WTC11 (cell line): ENCODE measurements around the gene MYOZ3. TPM values are rescaled to one million over a fixed set of nuclear protein-coding genes. Genes with fewer than 3 reads are reported as not detected.

ENCODE experiments used
- ATAC-seq: fragments of 200-7000 bp; cut with Tn5 transposase; 2 replicates; pipeline ENCODE4 v1.10.0; 2021; ENCODE audit warnings: mild to moderate bottlenecking, moderate library complexity
- CTCF ChIA-PET: fragments of 300-600 bp; sonication (Branson Sonifier 250); formaldehyde crosslinking; loops from one replicate; lab custom pipeline; 2021; ENCODE audit warnings: antibody characterized with exemption; lab: Charles Lee
- POLR2A ChIA-PET: fragments of 350-600 bp; sonication (Branson Sonifier 250); formaldehyde crosslinking; loops from one replicate; lab custom pipeline; 2021; ENCODE audit warnings: antibody characterized with exemption; lab: Charles Lee
- DNase-seq: peaks from one replicate; pipeline ENCODE4 v3.0.0; 2021; ENCODE audit warnings: low spot score
- H3K27ac Mint-ChIP-seq: 2 replicates; pipeline ENCODE4 v1.8.0; 2021; ENCODE audit warnings: mixed read lengths
- H3K27me3 Mint-ChIP-seq: 2 replicates; pipeline ENCODE4 v1.8.0; 2021; ENCODE audit warnings: low read depth, mild to moderate bottlenecking, moderate library complexity, mixed read lengths
- H3K36me3 Mint-ChIP-seq: 2 replicates; pipeline ENCODE4 v1.8.0; 2021; ENCODE audit warnings: mixed read lengths
- H3K4me1 Mint-ChIP-seq: 2 replicates; pipeline ENCODE4 v1.8.0; 2022; ENCODE audit warnings: mixed read lengths
- H3K4me3 Mint-ChIP-seq: 2 replicates; pipeline ENCODE4 v1.8.0; 2021; ENCODE audit warnings: mild to moderate bottlenecking, moderate library complexity, mixed read lengths
- H3K9me3 Mint-ChIP-seq: 2 replicates; pipeline ENCODE4 v1.8.0; 2021; ENCODE audit warnings: mixed read lengths
- CREB1 ChIP-seq: sonication (generic); formaldehyde crosslinking; IDR thresholded peaks from 2 replicates; pipeline ENCODE4 v1.8.0; 2023; ENCODE audit warnings: mild to moderate bottlenecking, missing genetic modification reagents
- JAZF1 ChIP-seq: fragments of 250-450 bp; sonication (Bioruptor Pico); IDR thresholded peaks from 2 replicates; pipeline ENCODE4 v1.9.0; 2021; ENCODE audit warnings: moderate library complexity, mild to moderate bottlenecking, inconsistent platforms
- MXD4 ChIP-seq: fragments of 250-450 bp; sonication (Bioruptor Pico); IDR thresholded peaks from 2 replicates; pipeline ENCODE4 v1.8.0; 2021; ENCODE audit warnings: mild to moderate bottlenecking, moderate library complexity, borderline replicate concordance
- SMAD3 ChIP-seq: sonication (generic); formaldehyde crosslinking; IDR thresholded peaks from 2 replicates; pipeline ENCODE4 v1.8.0; 2022; ENCODE audit warnings: missing genetic modification reagents, mild to moderate bottlenecking, borderline replicate concordance
- SP1 ChIP-seq: sonication (generic); formaldehyde crosslinking; conservative IDR thresholded peaks from 2 replicates; pipeline ENCODE4 v1.8.1; 2022; ENCODE audit warnings: missing genetic modification reagents
- ZNF138 ChIP-seq: sonication (generic); formaldehyde crosslinking; conservative IDR thresholded peaks from 2 replicates; pipeline ENCODE4 v1.8.1; 2022; ENCODE audit warnings: mild to moderate bottlenecking, moderate library complexity, missing genetic modification reagents
- total RNA-seq: library from RNA; stranded (reverse); gene quantifications from 3 replicates; pipeline ENCODE4 v1.2.3, GENCODE V29; 2021
- TF ChIP-seq, protein P1 (sequence below): sonication (generic); formaldehyde crosslinking; IDR thresholded peaks from 2 replicates; pipeline ENCODE4 v1.8.0; 2022; ENCODE audit warnings: mild to moderate bottlenecking, missing genetic modification reagents
- TF ChIP-seq, protein P2 (sequence below): fragments of 250-450 bp; sonication (Bioruptor Pico); IDR thresholded peaks from 2 replicates; pipeline ENCODE4 v1.9.0; 2021; ENCODE audit warnings: moderate library complexity, mild to moderate bottlenecking, inconsistent platforms, borderline replicate concordance
- TF ChIP-seq, protein P3 (sequence below): sonication (generic); formaldehyde crosslinking; IDR thresholded peaks from 2 replicates; pipeline ENCODE4 v1.8.0; 2022; ENCODE audit warnings: mild to moderate bottlenecking, missing genetic modification reagents
- TF ChIP-seq, protein P4 (sequence below): fragments of 200-600 bp; IDR thresholded peaks from 2 replicates; pipeline ENCODE4 v1.8.0; 2022; ENCODE audit warnings: antibody characterized with exemption
- TF ChIP-seq, protein P5 (sequence below): sonication (generic); formaldehyde crosslinking; IDR thresholded peaks from 2 replicates; pipeline ENCODE4 v1.8.1; 2023; ENCODE audit warnings: mild to moderate bottlenecking, moderate library complexity, missing genetic modification reagents
- TF ChIP-seq, protein P6 (sequence below): sonication (generic); formaldehyde crosslinking; IDR thresholded peaks from 2 replicates; pipeline ENCODE4 v1.8.1; 2023; ENCODE audit warnings: mild to moderate bottlenecking, missing genetic modification reagents, moderate library complexity

Gene MYOZ3
- total RNA-seq, 1 experiment from 2014 or later, result 13.7 TPM

DNA sequence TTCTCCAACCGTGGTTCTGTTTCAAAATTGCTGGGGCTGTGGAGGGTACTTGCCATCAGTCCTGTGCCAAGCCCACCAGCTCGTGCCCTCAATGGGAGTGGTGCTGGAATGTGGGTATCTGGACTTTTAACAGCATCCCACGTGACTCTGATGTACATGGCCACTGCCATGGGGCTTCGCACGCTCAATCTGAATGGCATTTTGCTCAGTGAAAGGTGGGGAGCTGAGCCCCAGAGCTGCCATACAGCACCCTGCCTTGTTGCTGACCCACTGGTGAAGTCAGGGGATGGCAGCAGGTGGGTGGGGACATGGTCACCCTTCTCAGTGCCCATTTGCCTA, 37.2 kb upstream of the MYOZ3 start:
- TF ChIP-seq SP1 (CRISPR knock-in tag) (no peak), JAZF1 (CRISPR knock-in tag) (no peak)
- peaks cover 31% of the 10 kb centered on the region for H3K27me3 Mint-ChIP-seq
- H3K4me1 Mint-ChIP-seq, result peaks cover 9% of the 10 kb centered on the region
- ChIA-PET CTCF (interaction anchor here (1.0 kb wide), 1 partner anchor 9 kb away, joined by 3 read pairs; no protein-coding TSS in a partner anchor), POLR2A (no interaction called here)
- DNase-seq (no peak), ATAC-seq (no peak)
- peak overlapping the region; percentile 78 for H3K4me3 Mint-ChIP-seq
- H3K27ac Mint-ChIP-seq, result no peak overlapping the region
- no peaks in the 10 kb centered on the region for H3K9me3 Mint-ChIP-seq
- H3K36me3 Mint-ChIP-seq, result no peaks in the 10 kb centered on the region

DNA sequence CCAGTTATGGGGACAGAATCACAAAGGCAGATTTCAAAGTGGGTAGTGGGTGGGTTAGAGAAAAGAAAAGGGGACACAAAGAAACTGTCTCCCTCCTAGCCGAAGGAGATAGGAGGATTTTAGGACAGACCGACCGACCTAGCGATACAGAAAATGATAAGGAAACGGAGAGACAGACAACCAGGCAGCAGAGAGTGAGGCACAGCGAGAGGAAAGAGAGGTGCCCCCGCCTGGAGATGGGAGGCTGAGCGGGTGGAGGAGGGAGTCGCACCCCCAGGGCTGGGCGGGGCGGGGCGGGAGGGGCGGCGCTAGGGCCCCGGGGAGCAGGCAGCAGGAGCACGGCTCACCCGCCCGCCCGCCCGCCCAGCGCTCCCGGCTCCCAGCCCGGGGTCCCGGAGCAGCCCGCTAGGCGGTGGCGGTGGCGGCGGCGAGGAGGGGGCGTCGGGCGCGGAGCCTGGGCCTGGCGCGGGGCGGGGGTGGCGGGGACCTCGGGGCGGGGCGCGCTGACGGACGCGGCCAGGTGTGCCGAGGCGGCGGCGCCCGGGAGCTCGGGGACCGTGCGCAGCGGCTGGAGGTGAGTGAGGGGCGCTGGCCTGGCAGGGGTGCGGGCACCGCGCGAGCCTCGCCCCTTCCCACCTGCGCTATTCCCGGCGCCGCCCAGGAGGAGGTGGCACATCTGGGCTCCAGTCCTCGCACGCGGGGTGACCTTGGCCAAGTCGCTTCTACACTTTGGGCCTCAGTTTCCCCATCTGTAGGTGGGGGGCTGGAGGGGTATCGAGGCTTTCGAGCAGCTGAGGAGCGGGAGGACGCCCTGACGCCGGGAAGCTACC, 36.5 kb upstream of the MYOZ3 start:
- POLR2A ChIA-PET, result interaction anchor here (0.5 kb wide), 1 partner anchor 20 kb away, joined by 3 read pairs; no protein-coding TSS in a partner anchor
- TF ChIP-seq ZNF138 (CRISPR knock-in tag), result no peak
- TF ChIP-seq, protein P1, sequence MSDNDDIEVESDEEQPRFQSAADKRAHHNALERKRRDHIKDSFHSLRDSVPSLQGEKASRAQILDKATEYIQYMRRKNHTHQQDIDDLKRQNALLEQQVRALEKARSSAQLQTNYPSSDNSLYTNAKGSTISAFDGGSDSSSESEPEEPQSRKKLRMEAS (CRISPR knock-in tag), result 0 out of 2 replicates have a peak, but pooled peaks have one; percentile 30
- DNase-seq, result peak; percentile 48
- no peak overlapping the region for H3K27ac Mint-ChIP-seq
- H3K27me3 Mint-ChIP-seq, result peaks cover 31% of the 10 kb centered on the region
- CTCF ChIA-PET, result interaction anchor here (1.0 to 2.3 kb wide), 3 partner anchors 10 to 80 kb away, joined by 3 to 10 read pairs (median 3); no protein-coding TSS in a partner anchor
- H3K36me3 Mint-ChIP-seq, result no peaks in the 10 kb centered on the region
- ATAC-seq, result peak; percentile 71
- H3K4me1 Mint-ChIP-seq, result peaks cover 7% of the 10 kb centered on the region
- H3K4me3 Mint-ChIP-seq, result peak overlapping the region; percentile 78
- no peaks in the 10 kb centered on the region for H3K9me3 Mint-ChIP-seq

DNA sequence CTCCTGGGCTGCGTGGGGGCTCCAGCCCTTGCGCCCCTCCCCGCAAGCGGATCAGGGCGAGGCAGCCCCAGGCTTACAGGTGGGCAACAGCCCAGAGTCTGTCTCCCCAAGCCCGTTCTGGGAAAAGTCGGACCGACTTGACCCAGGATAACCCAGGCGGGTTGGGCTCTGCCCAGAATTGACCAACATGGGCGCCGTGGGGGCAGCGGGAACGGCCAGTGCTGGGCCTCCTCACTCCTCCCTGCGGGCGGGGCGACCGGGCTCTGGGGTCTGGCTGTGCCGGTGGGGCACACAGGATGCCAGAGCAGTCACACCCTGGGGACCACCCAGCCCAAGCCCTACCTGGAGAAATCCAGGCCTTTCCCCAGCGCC, 35.9 kb upstream of the MYOZ3 start:
- Mint-ChIP-seq H3K27ac (no peak overlapping the region), H3K36me3 (no peaks in the 10 kb centered on the region), H3K4me1 (peaks cover 7% of the 10 kb centered on the region), H3K27me3 (peaks cover 31% of the 10 kb centered on the region), H3K4me3 (peak overlapping the region; percentile 39), H3K9me3 (no peaks in the 10 kb centered on the region)
- peak; percentile 9 for ATAC-seq
- ChIA-PET CTCF (interaction anchor here (1.1 to 2.3 kb wide), 2 partner anchors 11 to 80 kb away, joined by 3 to 10 read pairs; no protein-coding TSS in a partner anchor), POLR2A (no interaction called here)
- TF ChIP-seq, protein P2, sequence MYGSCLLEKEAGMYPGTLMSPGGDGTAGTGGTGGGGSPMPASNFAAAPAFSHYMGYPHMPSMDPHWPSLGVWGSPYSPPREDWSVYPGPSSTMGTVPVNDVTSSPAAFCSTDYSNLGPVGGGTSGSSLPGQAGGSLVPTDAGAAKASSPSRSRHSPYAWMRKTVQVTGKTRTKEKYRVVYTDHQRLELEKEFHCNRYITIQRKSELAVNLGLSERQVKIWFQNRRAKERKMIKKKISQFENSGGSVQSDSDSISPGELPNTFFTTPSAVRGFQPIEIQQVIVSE, result no peak
- TF ChIP-seq, protein P3, sequence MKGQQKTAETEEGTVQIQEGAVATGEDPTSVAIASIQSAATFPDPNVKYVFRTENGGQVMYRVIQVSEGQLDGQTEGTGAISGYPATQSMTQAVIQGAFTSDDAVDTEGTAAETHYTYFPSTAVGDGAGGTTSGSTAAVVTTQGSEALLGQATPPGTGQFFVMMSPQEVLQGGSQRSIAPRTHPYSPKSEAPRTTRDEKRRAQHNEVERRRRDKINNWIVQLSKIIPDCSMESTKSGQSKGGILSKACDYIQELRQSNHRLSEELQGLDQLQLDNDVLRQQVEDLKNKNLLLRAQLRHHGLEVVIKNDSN, result no peak
- TF ChIP-seq, protein P4, sequence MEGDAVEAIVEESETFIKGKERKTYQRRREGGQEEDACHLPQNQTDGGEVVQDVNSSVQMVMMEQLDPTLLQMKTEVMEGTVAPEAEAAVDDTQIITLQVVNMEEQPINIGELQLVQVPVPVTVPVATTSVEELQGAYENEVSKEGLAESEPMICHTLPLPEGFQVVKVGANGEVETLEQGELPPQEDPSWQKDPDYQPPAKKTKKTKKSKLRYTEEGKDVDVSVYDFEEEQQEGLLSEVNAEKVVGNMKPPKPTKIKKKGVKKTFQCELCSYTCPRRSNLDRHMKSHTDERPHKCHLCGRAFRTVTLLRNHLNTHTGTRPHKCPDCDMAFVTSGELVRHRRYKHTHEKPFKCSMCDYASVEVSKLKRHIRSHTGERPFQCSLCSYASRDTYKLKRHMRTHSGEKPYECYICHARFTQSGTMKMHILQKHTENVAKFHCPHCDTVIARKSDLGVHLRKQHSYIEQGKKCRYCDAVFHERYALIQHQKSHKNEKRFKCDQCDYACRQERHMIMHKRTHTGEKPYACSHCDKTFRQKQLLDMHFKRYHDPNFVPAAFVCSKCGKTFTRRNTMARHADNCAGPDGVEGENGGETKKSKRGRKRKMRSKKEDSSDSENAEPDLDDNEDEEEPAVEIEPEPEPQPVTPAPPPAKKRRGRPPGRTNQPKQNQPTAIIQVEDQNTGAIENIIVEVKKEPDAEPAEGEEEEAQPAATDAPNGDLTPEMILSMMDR, result no peak
- TF ChIP-seq MXD4 (CRISPR knock-in tag), result no peak
- TF ChIP-seq CREB1, result no peak
- TF ChIP-seq, protein P5, sequence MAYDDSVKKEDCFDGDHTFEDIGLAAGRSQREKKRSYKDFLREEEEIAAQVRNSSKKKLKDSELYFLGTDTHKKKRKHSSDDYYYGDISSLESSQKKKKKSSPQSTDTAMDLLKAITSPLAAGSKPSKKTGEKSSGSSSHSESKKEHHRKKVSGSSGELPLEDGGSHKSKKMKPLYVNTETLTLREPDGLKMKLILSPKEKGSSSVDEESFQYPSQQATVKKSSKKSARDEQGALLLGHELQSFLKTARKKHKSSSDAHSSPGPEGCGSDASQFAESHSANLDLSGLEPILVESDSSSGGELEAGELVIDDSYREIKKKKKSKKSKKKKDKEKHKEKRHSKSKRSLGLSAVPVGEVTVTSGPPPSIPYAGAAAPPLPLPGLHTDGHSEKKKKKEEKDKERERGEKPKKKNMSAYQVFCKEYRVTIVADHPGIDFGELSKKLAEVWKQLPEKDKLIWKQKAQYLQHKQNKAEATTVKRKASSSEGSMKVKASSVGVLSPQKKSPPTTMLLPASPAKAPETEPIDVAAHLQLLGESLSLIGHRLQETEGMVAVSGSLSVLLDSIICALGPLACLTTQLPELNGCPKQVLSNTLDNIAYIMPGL, result peak; percentile 39; the same call in 1 of the 2 replicates
- no peak for TF ChIP-seq SMAD3 (CRISPR knock-in tag)
- TF ChIP-seq, protein P6, sequence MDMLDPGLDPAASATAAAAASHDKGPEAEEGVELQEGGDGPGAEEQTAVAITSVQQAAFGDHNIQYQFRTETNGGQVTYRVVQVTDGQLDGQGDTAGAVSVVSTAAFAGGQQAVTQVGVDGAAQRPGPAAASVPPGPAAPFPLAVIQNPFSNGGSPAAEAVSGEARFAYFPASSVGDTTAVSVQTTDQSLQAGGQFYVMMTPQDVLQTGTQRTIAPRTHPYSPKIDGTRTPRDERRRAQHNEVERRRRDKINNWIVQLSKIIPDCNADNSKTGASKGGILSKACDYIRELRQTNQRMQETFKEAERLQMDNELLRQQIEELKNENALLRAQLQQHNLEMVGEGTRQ (CRISPR knock-in tag), result no peak
- DNase-seq, result no peak
